ENCODE results near the gene KCTD21. TPM values are rescaled to one million over a fixed set of nuclear protein-coding genes. Genes with fewer than 3 reads are reported as not detected.

The KCTD21 gene
- total RNA-seq, 1 experiment from 2014 or later = 5.7 TPM

DNA sequence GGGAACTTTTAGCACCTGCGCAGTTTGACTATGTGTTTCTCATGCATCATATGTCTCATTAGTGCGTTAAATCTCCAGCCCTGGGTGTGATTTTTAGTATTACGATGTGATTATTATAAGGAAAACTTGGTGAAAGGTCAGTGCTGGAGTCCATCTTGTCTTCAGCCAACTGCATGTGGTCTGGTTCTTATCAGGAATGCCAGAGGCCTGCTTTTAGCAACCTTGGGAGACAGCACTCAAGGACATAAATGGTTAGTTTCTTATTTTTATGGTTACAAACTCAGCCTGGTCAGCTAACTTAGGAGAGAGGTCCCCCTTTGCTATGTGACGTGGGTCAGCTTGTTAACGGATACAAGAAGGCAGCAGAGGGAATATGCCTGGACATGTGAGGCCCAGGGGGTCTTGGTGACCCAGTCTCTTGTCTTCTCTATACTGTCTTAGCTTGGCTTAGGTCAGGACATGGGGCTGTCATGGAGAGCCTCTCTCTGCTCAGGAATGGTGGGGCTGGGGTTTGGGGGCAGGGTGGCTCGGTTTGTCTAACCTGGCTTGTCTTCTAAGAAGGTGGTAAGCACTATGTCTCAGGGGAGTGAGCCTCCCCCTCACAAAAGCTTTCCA lies 21.5 kb downstream of the KCTD21 start:
- H3K4me1 ChIP-seq (replicated peaks) = peaks cover 14% of the 10 kb centered on the region
- H3K36me3 ChIP-seq = no peaks in the 10 kb centered on the region
- H3K4me3 ChIP-seq = no peak overlapping the region
- no peaks in the 10 kb centered on the region for H3K27me3 ChIP-seq (replicated peaks)
- no peak for DNase-seq (ENCODE audit: low read depth in 1 of 2, low spot score in 2 of 2)
- H3K27ac ChIP-seq = no peak overlapping the region
- H3K9me3 ChIP-seq (replicated peaks) = no peaks in the 10 kb centered on the region

DNA sequence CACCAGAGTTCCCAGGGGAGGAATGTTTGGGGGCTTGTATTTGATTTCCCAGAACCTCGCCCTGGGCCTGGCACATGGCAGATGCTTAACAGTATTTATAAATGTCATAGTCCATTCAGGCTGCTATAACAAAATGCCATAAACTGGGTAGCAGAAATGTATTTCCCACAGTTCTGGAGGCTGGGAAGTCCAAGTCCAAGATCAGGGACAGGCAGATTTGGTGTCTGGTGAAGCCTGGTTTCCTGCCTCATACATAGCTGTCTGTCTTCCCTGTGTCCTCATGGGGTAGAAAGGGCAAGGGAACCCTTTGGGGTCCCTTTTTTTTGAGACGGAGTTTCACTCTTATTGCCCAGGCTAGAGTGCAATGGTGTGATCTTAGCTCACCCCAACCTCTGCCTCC lies 24.0 kb downstream of the KCTD21 start:
- Histone ChIP-seq H3K4me3 (no peak overlapping the region), H3K36me3 (no peaks in the 10 kb centered on the region), H3K27ac (no peak overlapping the region), H3K9me3 (replicated peaks) (no peaks in the 10 kb centered on the region), H3K27me3 (replicated peaks) (no peaks in the 10 kb centered on the region), H3K4me1 (replicated peaks) (peaks cover 12% of the 10 kb centered on the region)
- no peak for DNase-seq (ENCODE audit: low read depth in 1 of 2, low spot score in 2 of 2)

DNA sequence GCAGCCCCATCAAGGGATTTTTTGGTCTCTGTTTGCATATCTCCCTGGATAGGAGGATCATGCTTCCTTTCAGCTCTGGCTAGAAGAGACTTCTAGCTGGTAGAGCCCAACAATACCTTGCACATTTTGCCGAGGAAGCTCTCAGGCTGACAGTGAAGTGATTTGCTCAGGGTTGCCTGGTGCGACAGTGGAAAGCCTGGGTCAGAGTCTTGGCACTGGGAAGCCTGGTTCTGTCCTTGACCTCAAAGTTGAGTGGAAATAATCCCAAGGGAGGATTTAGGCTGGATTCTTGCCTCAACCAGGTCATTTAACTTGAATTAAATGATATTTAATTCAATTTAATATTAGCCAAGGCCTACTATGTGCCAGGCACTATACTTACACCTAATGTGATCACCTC lies 24.6 kb downstream of the KCTD21 start:
- no peaks in the 10 kb centered on the region for H3K9me3 ChIP-seq (replicated peaks)
- no peaks in the 10 kb centered on the region for H3K27me3 ChIP-seq (replicated peaks)
- H3K4me3 ChIP-seq = no peak overlapping the region
- no peaks in the 10 kb centered on the region for H3K36me3 ChIP-seq
- no peak for DNase-seq (ENCODE audit: low read depth in 1 of 2, low spot score in 2 of 2)
- peaks cover 6% of the 10 kb centered on the region for H3K4me1 ChIP-seq (replicated peaks)
- no peak overlapping the region for H3K27ac ChIP-seq

DNA sequence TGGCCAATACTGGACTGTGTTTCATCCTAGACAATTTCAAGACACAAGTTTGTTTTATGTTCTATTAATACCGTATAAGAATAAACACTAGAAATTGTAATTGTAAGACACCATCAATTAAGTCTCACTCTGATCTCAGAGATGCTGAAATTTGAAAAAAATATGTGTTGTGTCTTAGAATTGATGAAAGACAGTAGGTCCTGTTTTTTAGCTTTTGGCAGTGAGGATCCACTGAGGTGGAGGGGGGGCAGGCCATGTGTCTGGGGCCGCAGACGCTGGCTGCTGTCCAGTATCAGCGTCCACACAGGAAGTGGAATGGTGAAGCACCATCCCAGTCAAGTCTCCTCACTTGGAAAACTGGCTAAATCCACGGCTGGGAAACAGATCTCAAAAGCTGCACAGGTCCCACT lies 26.5 kb downstream of the KCTD21 start:
- no peak overlapping the region for H3K27ac ChIP-seq
- DNase-seq (ENCODE audit: low read depth in 1 of 2, low spot score in 2 of 2) = no peak

DNA sequence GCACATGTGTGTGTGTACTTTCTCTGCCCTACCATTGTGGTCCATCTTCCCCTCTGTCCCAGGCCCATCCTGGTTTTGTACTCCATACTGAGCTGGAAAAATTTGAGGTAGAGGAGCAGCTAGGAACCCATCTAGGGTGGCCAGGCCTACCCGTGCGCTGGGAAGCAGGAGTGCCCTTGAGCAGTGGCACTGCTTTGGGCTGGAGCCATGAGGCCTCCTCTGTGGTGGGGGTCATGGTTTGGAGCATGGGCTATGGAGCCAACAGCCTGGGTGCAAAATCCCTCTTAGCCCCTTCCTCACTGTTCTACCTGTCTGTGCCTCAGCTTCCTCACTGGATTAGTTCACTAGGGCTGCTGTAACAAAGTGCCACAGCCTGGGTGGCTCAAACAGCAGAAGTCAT lies 27.1 kb downstream of the KCTD21 start:
- H3K4me1 ChIP-seq (replicated peaks) = no peaks in the 10 kb centered on the region
- no peak for DNase-seq (ENCODE audit: low read depth in 1 of 2, low spot score in 2 of 2)
- no peak overlapping the region for H3K4me3 ChIP-seq
- H3K27me3 ChIP-seq (replicated peaks) = no peaks in the 10 kb centered on the region
- H3K36me3 ChIP-seq = no peaks in the 10 kb centered on the region
- no peak overlapping the region for H3K27ac ChIP-seq
- H3K9me3 ChIP-seq (replicated peaks) = no peaks in the 10 kb centered on the region

More for the DNA sequence above, 26.5 kb downstream of the KCTD21 start:
- H3K36me3 ChIP-seq = no peaks in the 10 kb centered on the region
- no peak overlapping the region for H3K4me3 ChIP-seq
- no peaks in the 10 kb centered on the region for H3K27me3 ChIP-seq (replicated peaks)
- no peaks in the 10 kb centered on the region for H3K9me3 ChIP-seq (replicated peaks)
- H3K4me1 ChIP-seq (replicated peaks) = no peaks in the 10 kb centered on the region

DNA sequence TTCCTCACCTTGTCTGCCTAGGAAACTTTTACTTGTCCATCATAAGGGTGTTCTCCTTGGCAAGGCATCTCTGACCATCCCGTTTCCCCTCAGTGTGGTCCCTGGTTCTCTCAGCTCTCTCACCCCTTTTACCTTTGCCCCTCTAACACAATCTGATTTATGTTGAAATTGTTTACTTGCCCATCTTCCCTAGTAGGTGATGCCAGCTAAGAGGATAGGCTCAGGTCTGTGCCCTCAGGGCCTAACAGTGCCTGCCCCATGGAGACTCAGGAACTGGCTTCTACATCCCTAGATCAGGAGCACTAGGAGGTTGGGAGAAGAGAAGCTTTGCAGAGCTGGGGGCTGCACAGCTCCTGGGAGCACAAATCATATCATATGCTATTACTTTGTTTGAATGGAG lies 27.9 kb downstream of the KCTD21 start:
- Histone ChIP-seq H3K9me3 (replicated peaks) (no peaks in the 10 kb centered on the region), H3K4me3 (no peak overlapping the region), H3K27me3 (replicated peaks) (no peaks in the 10 kb centered on the region), H3K36me3 (no peaks in the 10 kb centered on the region), H3K4me1 (replicated peaks) (no peaks in the 10 kb centered on the region), H3K27ac (no peak overlapping the region)
- DNase-seq (ENCODE audit: low read depth in 1 of 2, low spot score in 2 of 2) = no peak

DNA sequence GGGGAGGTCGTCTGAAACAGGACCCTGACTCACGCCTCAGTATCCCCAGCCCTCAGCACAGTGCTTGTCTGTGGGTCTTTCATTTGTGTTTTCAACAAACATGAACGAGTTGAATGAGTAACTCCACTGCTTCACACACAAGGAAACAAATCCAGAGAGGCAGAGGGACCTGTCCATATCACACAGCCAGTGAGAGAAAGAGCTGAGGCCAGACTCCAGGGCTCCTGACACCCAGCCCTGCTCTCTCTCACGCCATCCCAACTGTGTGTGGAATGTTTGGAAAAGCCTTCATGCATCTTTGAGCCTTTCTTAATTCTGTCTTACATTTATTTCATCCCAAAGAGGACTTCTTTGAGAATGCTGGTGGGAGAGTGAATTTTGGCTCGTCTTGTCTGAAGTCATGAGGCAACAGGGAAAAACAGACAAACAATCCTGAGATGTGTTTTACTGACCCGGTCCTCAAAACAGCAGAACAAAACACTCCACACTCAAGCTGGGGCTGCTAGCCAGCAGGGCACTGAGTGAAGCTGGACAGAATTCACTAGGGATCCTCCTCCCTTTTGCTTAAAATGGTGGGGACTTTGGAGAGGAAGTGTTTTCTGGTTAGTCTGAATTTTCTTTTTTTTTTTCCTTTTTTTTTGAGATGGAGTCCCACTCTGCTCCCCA lies 29.3 kb downstream of the KCTD21 start:
- no peaks in the 10 kb centered on the region for H3K4me1 ChIP-seq (replicated peaks)
- no peaks in the 10 kb centered on the region for H3K27me3 ChIP-seq (replicated peaks)
- no peaks in the 10 kb centered on the region for H3K9me3 ChIP-seq (replicated peaks)
- no peak for DNase-seq (ENCODE audit: low read depth in 1 of 2, low spot score in 2 of 2)
- H3K36me3 ChIP-seq = no peaks in the 10 kb centered on the region
- H3K4me3 ChIP-seq = no peak overlapping the region
- no peak overlapping the region for H3K27ac ChIP-seq

DNA sequence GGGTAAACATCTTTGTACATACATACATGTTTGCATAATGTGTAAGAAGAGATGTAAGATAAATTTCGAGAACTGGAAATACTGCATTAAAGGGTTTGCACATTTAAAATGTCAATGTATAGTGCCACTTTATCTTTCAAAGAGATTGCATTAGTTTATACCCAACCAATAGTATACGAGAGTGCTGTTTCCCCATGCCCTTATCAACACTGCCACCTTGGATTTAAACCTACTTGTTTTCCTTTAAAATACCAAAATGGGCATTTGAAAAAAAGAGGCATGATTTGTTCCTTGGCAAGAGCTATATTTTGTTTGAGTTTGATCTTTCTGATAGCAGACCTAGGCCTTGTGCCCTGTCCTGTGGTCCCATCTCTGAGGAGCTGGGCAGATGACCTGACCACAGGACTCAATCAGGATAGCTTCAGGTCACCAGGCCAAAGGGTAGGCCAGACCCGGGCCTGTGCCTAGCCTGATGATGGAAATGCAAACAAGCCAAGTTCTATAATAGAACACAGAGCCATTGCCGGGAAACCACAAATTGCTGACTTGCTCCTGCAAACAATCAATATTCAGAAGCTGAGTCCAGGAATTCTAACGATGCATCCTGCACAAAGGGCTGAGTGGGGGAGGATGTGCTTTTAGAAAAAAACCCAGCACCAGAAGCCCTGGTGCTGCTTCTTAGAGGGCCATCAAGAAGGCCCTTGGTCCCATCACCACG lies 32.1 kb downstream of the KCTD21 start:
- Histone ChIP-seq H3K36me3 (no peaks in the 10 kb centered on the region), H3K9me3 (replicated peaks) (no peaks in the 10 kb centered on the region), H3K4me1 (replicated peaks) (no peaks in the 10 kb centered on the region), H3K4me3 (no peak overlapping the region), H3K27ac (no peak overlapping the region), H3K27me3 (replicated peaks) (no peaks in the 10 kb centered on the region)
- DNase-seq (ENCODE audit: low read depth in 1 of 2, low spot score in 2 of 2) = no peak

DNA sequence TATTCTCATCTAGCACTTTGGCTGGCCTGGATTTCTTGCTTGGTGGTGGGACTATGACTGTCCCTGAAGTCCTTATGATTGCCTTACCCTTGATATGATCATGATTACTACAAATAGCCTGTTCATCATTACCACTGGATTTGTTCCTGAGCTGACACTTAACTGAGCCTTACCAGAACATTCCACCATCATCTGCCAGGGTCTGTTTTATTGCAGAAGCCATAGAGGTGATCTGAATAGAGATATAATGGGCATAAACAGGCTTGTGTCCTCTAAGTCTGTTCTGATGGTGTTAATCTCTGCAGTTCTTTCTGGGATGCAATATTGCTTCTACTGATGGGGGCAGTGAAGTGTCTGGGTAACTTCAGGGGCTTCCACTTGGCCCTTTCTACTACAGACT lies 36.6 kb downstream of the KCTD21 start:
- DNase-seq (ENCODE audit: low read depth in 1 of 2, low spot score in 2 of 2) = no peak
- no peak overlapping the region for H3K27ac ChIP-seq
- H3K4me3 ChIP-seq = no peak overlapping the region

DNA sequence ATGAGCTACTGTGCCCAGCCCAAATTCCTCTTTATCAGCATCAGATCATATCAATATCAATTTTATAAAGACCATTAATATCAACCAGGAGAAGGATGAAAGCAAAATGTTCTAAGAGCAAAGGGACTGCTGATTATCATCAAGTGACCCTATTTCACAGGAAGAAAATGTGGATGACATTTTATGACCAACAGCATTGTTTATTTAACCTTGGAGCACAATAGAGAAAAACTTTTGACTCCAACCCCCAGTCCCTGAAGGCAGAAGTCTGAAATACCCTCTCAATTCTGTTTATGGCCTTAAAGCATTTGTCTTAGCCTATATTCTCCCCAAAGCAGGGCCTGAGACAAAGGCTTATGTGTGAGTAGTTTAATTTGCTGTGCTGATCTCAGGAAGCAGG lies 37.7 kb downstream of the KCTD21 start:
- no peak overlapping the region for H3K4me3 ChIP-seq
- H3K9me3 ChIP-seq (replicated peaks) = no peaks in the 10 kb centered on the region
- no peak overlapping the region for H3K27ac ChIP-seq
- H3K27me3 ChIP-seq (replicated peaks) = no peaks in the 10 kb centered on the region
- no peak for DNase-seq (ENCODE audit: low read depth in 1 of 2, low spot score in 2 of 2)
- no peaks in the 10 kb centered on the region for H3K36me3 ChIP-seq
- H3K4me1 ChIP-seq (replicated peaks) = no peaks in the 10 kb centered on the region; the same call in 1 of the 2 replicates

More for the DNA sequence above, 36.6 kb downstream of the KCTD21 start:
- no peaks in the 10 kb centered on the region for H3K9me3 ChIP-seq (replicated peaks)
- H3K4me1 ChIP-seq (replicated peaks) = no peaks in the 10 kb centered on the region; the same call in 1 of the 2 replicates
- no peaks in the 10 kb centered on the region for H3K36me3 ChIP-seq
- H3K27me3 ChIP-seq (replicated peaks) = no peaks in the 10 kb centered on the region

DNA sequence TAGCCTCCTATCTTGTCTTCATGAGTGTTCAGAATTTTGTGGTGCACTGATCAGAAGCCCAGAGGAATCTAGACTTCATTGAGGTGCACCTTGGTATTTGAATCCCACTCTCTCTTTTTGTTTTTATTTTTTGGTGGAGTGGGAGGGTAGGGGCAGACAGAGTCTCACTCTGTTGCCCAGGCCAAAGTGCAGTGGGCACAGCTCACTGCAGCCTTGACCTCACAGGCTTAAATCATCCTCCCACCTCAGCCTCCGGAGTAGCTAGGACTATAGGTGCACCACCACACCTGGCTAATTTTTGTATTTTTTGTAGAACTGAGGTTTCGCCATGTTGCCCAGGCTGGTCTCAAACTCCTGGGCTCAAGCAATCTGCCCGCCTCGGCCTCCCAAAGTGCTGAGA lies 38.1 kb downstream of the KCTD21 start:
- no peaks in the 10 kb centered on the region for H3K36me3 ChIP-seq
- no peak overlapping the region for H3K4me3 ChIP-seq
- DNase-seq (ENCODE audit: low read depth in 1 of 2, low spot score in 2 of 2) = no peak
- no peak overlapping the region for H3K27ac ChIP-seq
- H3K4me1 ChIP-seq (replicated peaks) = no peaks in the 10 kb centered on the region; the same call in 1 of the 2 replicates
- no peaks in the 10 kb centered on the region for H3K27me3 ChIP-seq (replicated peaks)
- H3K9me3 ChIP-seq (replicated peaks) = no peaks in the 10 kb centered on the region

DNA sequence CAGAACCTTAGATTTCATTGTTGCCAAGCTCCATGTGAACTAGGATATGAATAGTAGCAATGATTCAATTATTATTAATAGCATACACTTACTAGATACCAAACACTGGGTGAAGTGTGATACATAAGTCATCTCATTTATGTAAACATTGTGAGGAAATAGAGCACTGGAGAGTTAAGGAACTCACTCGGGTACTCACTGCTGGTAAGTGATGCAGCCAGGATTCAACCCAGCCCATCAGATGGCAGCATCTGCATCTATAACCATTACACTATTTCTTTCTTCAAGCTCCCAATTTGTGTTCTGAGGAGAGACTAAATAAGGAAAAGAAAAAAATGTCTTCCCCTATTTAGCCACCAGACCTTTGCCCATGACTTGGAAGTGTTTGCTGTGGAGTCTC lies 38.8 kb downstream of the KCTD21 start:
- Histone ChIP-seq H3K27me3 (replicated peaks) (no peaks in the 10 kb centered on the region), H3K27ac (no peak overlapping the region), H3K4me3 (no peak overlapping the region), H3K9me3 (replicated peaks) (no peaks in the 10 kb centered on the region), H3K36me3 (no peaks in the 10 kb centered on the region), H3K4me1 (replicated peaks) (no peaks in the 10 kb centered on the region; the same call in 1 of the 2 replicates)
- no peak for DNase-seq (ENCODE audit: low read depth in 1 of 2, low spot score in 2 of 2)

DNA sequence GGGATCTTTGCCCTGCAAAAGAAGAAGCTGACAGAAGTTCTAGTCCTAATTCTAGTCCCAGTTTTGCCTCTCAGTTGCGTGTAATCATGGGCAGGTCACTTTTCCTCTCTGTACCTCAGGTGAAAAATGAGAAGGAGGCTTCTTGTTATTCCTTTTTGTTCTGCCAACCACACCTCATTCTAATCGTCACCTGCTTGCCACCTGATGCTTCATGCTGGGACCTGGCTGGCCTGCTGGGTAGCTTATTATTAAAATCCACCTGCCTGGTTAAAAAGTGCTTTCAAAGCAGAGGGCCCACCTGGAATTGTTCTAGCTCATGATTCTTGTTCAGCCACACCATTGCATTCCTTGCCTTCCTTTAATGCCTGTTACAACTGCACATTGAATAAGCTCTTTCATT lies 40.6 kb downstream of the KCTD21 start:
- Histone ChIP-seq H3K4me3 (no peak overlapping the region), H3K27ac (no peak overlapping the region), H3K27me3 (replicated peaks) (no peaks in the 10 kb centered on the region), H3K36me3 (no peaks in the 10 kb centered on the region), H3K9me3 (replicated peaks) (no peaks in the 10 kb centered on the region), H3K4me1 (replicated peaks) (no peaks in the 10 kb centered on the region; the same call in 1 of the 2 replicates)
- no peak for DNase-seq (ENCODE audit: low read depth in 1 of 2, low spot score in 2 of 2)

DNA sequence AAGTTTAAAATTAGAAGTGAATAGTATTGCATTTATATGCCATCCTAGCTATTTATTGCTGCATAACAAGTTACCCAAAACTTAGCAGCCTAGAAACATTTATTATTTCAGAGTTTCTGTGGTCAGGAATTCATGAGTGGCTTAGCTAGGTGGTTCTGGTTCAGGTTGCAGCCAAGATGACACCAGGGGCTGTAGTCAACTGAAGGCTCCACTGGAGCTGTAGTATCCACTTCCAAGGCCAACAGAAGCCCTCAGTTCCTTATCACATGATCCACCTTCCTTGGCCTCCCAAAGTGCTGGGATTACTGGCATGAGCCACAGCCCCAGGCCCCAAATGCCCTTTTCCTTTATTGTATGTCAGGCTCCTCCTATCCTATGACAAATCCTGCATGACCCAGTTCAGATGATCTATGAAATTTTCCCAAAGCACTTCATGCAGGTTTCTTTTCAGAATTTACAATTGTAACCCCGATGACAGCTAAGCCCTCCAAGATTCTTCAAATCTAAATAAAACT lies 42.9 kb downstream of the KCTD21 start:
- no peaks in the 10 kb centered on the region for H3K36me3 ChIP-seq
- peaks cover 2% of the 10 kb centered on the region; the same call in 1 of the 2 replicates for H3K4me1 ChIP-seq (replicated peaks)
- no peak overlapping the region for H3K4me3 ChIP-seq
- no peak overlapping the region for H3K27ac ChIP-seq
- no peaks in the 10 kb centered on the region for H3K9me3 ChIP-seq (replicated peaks)
- no peak for DNase-seq (ENCODE audit: low read depth in 1 of 2, low spot score in 2 of 2)
- H3K27me3 ChIP-seq (replicated peaks) = no peaks in the 10 kb centered on the region
